GM19351 (cell line): ENCODE measurements around the gene EIF4G3.
"Not testable (repeated sequence)": the region's sequence is repeated elsewhere in the genome, so short reads cannot be mapped to it uniquely, and the experiment has no call there.

Experiments used
- ATAC-seq: cut with Tn5 transposase; IDR thresholded peaks from one replicate; pipeline ENCODE4 v1.9.1; 2021; ENCODE audit warnings: mild to moderate bottlenecking, moderate library complexity; ENCODE audit not compliant: unreplicated experiment

Gene EIF4G3

DNA sequence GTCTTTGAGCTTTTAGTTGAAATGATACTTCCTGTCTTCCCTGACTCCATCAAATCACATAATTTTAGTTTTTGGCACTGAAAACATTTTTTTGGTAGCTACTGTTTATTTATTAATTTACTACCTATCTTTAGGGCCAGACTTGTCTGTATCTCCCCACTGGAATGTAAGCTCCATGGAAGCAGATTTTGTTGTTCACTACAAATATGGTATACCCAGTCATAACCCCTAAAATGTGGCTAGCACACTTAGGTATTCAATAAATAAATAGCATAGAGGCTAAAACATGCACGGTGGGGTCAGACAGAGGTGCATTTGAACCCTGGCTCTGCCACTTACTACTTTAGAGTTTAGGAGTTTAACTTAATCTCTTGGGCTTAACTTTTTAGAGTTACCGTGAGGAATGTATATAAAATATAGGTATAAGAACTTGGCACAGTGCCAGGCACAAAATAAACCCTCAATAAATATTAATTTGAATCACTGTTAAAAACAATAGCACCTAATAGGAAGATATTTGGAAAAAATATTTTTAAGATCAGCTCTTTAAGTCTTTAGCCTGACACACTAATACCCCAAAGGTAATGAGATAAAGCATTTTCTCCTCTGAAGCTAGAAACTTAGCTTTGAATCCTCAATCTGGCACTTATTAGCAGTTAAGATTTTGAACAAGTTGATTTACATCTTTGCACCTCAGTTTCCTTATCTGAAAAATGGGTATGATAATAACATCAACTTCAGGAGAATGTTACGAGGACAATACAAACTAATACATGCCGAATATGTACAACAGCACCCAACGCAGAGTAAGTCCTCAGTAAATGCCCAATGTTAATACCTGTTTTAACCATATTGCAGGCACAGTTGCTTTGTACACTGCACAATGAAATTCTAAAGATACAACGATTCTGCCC lies 330.0 kb downstream of the EIF4G3 start:
- no peak for ATAC-seq

DNA sequence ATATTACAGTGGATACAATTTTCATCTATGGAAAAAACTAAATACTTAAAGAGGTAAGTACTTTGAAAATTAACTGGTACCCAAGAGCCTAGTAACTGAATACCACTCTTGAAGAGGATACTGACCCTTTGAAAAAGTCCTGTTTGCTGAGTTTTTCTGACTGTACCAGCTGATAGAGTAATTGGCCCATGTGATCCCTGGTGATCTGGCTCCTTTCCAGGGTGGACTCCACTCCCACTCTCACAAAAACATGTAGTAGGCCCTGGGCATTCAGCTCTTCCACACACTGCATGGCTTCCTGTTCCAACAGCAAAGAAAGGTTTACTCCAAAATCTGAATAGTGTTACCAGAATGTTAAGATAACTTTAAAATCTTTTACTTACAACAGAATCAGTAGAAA lies 336.0 kb downstream of the EIF4G3 start:
- ATAC-seq, result no peak

DNA sequence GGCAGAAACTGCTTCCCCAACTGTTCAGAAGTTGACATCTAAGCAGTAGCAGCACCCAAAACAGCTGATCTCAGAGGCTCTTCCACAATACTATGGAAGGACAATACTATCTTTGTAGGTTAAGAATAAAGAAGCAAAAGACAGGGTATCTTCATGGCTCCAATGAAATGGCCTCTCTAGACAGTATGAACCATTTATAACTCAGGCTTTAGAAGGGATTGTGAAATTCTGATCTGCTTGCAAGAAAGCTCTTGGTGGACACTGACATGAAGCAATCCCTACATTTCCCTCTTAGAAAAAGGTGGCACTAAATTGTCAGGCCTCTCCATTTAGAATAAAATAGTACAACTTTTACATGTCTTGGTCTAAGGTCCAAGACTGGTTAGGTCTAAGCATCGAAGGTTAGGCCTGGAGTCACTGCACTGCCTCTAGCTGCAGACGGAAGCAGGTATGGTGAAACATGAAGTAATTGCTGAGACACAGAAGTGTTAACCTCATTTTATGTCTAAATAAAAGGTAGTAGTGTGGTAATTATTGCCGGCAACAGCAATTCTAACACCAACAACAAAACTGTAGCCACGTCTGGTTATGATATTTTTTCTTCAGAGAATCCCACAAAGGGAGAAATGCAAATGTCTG lies 339.0 kb downstream of the EIF4G3 start:
- ATAC-seq, result no peak

DNA sequence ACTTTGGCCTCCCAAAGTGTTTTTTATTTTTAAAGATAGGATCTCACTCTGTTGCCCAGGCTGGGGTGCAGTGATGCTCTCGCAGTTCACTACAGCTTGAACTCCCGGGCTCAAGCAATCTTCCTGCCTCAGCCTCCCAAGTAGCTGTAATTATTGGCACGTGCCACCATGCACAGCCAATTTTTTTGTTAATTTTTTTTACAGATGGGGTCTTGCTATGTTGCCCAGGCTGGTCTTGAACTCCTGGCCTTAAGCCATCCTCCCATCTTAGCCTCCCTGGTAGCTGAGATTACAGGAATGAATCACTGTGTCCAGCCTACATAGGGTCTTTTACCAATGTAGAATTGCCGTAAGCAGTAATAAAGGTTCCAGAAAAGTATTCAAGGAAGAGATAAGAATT lies 340.5 kb downstream of the EIF4G3 start:
- ATAC-seq, result no peak

DNA sequence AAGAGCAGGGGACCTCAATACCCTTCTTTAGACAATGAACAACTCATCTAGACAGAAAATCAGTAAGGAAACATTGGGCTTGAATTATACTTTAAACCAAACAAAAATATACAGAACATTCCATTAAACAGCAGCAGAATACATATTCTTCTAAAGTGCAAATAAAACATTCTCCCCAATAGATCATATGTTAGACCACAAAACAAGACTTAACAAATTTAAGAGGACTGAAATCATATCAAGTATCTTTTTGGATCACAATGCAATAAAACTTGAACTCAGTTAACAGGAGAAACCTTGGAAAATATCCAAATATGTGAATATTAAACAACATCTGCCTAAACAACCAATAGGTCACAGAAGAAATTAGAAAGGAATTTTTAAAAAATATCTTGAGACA lies 341.9 kb downstream of the EIF4G3 start:
- ATAC-seq, result no peak

DNA sequence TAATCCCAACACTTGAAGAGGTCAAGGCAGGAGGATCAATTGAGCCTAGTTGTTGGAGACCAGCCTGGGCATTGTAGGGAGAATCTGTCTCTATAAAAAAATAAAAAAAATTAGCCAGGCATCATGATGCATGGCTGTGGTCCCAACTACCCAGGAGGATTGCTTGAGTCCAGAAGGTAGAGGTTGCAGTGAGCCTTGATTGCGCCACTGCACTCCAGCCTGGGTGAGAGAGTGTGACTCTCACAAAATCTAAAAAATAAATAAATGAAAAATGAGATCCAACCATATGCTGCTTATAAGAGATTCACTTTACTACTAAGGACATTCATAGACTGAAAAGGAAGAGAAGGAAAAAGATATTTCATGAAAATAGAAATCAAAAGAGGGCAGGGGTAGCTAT lies 342.5 kb downstream of the EIF4G3 start:
- no peak for ATAC-seq

DNA sequence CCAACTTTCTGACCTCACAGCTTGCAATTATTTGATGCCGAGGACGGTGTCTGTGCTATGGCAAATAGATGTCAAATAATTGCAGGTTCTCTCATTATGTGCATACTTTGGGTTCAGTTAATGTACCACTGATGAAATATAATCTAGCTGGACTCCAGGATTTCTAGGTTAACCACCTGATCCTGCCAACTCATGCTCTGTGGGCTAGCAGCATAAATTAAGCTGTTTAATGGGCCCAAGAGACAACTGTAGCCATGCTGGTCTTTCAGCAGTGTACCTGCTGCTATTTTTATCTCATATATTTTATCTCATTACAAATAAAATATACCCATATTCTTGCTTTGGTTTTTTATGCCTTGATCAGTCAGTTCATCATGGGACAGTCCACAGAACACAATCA lies 346.3 kb downstream of the EIF4G3 start:
- ATAC-seq, result no peak

DNA sequence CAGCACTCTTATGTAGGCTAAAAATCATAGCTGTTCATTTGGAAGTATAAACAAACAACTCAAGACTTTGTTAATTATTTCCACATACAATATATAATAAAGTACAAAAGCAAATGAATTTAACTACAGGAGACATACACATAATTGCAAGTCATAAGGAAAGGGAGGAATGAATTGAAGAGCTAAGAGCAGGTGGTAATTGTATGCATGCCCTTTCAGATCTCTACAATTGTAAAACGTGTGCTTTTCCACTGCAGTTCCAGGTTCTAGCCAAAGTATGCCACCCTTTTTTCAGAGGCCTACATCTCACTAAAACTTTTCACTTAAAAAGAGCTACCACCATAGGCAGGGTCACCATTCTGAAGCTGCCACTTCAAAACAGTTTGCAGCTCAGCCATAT lies 346.8 kb downstream of the EIF4G3 start:
- no peak for ATAC-seq

DNA sequence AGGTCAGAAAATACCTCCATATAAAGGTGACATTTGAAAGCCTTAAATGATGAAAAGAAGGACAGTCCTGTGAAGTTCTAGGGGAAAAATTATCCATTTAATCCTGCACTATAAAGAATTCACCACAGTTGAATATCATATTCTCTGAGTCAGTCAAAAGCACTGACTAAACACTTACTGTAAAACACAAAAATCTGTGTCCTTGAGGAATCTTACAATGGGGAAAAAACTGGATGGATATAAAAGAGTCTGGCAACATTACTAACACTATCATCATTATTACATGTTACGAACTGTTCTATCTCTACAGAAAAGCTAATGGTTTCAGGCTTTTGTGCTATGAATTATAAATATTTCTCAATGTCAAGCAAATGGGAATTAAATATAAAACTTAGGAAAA lies 347.2 kb downstream of the EIF4G3 start:
- no peak for ATAC-seq

DNA sequence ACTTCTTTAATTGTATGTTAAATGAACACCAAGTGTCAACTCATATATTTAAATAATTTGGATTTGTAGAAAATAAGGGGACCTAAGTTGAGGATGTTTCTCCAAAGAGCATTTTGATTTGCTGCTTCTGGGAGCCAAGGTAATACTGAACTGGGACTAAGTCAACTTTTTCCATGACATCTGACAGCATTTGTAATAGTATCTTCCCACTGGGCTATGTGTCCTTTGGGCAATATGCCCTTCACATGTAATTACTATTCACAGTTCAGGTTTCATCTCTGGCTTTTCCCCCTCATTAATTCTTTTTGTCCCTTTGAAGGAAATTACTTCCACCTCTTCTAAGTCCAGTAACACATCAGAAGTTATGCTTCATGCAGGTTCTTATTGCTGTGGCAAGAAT lies 352.9 kb downstream of the EIF4G3 start:
- no peak for ATAC-seq

DNA sequence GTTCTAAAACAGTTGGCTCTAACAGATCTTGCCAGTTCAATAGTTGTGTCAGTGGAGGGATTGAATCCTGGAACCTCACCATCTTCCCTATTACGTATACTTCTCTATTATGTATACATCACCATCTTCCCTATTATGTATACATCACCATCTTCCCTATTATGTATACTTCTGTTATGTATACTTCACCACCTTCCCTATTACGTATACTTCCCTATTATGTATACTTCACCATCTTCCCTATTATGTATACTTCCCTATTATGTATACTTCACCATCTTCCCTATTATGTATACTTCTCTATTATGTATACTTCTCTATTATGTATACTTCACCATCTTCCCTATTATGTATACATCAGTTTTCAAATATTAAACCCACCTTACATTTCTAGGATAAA lies 355.2 kb downstream of the EIF4G3 start:
- ATAC-seq, result no peak

DNA sequence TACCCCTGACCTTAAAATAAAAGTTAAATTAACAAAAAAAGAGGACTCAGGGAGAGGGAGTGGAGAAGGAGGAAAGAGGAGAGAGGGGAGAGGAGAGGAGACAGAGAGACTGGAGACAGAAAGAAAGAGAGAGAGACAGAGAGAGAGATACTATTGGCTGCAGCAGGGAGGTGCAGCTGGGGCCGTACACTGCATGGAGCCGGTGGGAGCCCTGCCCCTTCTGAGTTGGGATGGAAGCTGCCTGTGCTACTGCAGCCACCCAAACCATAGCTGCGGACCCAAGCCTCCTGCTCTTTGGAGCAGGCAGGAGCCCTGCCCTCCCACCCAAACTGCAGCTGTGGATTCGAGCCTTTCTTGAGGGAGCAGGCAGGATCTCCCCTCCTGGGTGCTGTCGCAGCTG lies 356.9 kb downstream of the EIF4G3 start:
- no peak for ATAC-seq

DNA sequence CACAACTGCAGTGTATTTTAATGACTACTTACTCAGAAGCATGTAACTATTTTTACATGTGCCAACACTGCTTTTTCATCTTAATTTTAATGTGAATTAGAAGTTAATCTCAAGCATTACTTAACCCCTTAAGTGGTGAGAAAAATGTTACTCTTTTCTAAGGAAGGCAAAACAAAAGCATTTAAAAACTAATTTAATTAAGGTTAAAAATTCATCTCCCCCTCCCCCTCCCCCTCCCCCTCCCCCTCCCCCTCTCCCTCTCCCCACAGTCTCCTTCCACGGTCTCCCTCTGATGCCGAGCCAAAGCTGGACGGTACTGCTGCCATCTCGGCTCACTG lies 362.2 kb downstream of the EIF4G3 start:
- no peak for ATAC-seq

DNA sequence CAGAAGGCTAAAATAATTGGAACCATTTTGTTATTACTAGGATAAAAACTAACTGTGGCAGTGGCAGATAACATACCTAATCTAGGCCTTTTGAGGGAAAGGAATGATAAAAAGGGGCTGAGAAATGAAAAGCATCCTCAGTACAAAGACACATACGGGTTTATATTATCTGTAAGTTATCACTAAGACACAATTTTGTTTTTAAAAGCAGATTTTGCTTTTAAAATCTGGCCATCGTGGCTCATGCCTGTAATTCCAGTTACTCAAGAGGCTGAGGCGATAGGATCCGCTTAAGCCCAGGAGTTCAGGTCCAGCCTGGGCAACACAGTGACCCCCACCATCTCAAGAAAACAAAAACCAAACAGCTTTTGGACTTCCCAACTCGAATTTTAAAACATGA lies 364.8 kb downstream of the EIF4G3 start:
- ATAC-seq, result no peak

DNA sequence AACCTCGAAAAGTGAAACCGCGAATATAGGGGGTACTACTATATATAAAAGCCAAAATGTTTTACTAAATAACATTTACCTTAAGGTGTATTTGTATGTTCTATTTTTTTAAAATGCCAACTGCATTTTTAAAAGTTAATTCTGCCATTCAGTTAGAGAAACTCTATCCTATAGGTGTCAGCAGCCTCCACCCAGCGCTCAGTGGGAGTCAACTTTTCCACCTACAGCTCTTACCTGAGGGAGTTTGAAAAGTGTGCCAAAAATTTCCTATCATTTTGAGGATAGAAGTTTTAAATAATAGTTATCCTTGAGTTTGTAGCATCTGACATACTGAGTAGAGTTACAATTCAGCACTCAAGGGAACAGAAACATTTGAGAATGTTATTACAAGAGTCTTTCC lies 383.5 kb downstream of the EIF4G3 start:
- no peak for ATAC-seq

DNA sequence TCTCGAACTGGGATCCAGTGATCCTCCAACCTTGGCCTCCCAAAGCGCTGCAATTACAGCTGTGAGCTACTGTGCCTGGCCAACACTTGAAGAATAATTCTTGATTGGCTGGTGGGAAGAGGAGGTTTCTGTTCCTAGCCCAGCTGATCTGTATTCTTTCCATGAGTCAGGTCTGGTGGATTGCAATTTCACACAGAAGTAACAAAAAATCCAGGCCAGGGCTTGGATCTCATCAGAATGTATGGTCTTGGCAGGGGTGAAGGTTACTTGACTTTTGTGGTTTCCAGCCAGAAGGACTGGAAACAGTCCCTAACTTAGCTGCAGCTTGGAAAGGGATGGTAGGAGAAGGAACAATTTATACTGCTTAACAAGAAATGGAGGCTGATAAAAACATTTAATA lies 384.5 kb downstream of the EIF4G3 start:
- ATAC-seq, result no peak

DNA sequence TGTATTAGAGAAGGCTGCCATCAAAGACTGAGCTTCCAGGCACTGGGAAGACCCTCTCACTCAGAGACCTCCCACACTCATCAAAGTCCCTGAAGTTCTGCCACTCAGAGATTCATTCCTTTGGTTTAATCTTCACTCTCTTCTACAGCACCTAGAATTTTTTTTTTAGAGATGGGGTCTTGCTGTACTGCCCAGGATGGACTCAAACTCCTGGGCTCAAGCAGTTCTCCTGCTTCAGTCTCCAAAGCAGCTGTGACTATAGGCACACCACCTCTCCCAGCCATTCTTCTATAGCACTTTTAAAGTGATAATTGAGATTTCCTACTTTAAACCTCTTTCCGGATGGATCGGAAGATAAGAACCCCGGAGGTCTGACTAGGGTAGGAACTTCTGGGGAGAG lies 385.9 kb downstream of the EIF4G3 start:
- ATAC-seq, result no peak

DNA sequence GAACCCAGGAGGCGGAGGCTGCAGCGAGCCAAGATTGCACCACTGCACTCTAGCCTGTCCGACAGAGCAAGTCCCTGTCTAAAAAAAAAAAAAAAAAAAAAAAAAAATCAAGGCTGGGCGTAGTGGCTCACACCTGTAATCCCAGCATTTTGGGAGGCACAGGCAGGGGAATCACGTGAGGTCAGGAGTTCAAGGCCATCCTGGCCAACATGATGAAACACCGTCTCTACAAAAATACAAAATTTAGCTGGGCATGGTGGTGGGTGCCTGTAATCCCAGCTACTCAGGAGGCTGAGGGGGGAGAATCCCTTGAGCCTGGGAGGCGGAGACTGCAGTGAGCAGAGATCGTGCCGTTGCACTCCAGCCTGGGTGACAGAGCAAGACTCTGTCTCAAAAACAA lies 387.1 kb downstream of the EIF4G3 start:
- not testable (repeated sequence) for ATAC-seq

DNA sequence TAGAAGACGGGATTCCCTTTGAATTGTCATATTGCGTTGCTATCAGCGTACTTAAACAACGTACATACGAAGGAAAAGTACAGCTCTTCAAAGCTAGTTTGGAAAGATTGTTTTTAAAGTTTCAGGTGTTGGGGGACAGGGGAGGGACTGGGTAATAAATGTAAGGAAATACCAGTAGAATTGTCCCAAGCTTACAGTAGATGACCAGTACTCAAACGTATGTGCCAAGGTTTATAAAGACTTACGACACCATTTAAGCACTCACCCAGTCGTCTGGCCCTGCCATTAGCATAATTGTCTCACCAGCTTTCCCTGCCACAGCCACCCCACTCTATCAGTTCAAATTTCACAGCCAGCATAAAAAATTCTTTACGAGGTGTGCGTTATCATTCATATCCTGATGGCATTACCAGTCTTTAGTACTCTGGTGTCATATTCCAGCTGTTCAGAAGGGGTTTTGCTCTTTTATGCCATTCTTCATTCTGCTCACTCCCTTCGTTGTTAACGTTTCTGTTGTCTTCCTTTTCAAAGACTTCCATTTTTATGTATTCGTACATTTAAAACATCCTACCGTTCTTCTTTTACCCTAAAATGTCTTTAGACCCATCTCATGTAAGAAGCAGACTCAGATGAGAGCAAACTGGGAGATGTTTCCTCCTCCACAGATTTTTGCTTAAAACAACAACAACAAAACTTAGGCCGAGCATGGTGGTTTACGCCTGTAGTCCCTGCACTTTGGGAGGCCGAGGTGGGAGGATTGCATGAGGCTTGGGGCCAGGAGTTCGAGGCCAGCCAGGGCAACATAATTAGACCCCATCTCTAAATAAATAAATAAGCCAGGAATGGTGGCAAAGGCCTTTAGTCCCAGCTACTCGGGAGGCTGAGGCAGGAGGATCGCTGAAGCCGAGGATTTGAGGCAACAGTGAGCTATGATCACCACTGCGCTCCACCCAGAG lies 388.6 kb downstream of the EIF4G3 start:
- no peak for ATAC-seq

DNA sequence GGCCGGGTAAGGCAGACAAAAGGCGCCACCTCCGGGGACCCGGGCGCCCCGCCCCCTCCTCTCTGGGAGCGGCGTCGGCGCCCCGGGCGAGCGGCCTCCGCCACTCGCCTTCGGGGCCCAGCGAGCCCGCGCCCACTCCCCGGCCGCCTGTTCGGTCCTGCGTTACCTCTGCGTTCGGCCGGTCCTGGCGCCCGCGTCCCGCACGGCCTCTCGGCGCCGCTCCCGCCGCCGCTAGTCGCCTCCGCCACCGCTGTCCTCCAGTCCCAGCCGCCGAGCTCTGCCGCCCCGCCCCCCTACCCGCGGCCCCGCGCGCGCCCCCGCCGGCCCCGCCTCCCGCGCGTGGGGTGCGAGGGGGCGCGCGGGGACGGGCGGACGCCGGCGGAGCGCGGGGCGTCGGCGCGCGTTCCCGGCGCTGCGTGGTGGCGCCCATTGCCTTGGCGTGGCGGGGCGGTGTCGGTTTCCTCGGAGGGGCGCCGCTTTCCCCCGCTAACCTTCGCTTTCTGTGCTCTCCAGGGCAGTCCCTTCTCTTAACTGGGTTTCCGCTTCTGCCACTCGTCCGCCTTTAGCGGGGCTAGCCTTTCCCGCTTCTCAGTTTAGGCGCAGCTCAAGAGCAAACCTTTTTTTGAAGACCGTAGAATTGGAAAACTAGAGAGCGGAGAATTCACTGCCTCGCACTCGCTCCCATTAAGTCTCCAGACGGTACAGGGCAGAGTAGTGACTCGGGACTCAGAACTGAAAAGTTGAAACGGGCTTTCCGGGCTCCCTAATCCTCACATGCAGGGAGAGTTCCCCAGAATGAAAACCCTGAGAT lies 389.5 kb downstream of the EIF4G3 start, which contains the start of gene HP1BP3:
Gene HP1BP3 (minus strand): TSS at position 279 of the 811 bp plus-strand sequence. CDS start 6,867 bp downstream, outside the sequence.
- peak; percentile 46 for ATAC-seq
